HCT116 (cell line): ENCODE results near the gene TCEAL5. TPM values are rescaled to one million over a fixed set of nuclear protein-coding genes. Genes with fewer than 3 reads are reported as not detected.

Source experiments
- ATAC-seq: fragments of 200-7000 bp; cut with Tn5 transposase; 2 replicates; pipeline ENCODE4 v1.9.1; 2020; ENCODE audit warnings: mild to moderate bottlenecking, moderate library complexity
- BruUV-seq: library from RNA; stranded (reverse); fragments of 400-500 nt; replicated peaks from 2 replicates; lab custom pipeline; 2021; lab: Mats Ljungman, UMichigan
- CTCF ChIA-PET: fragments of 300-600 bp; sonication (Branson Sonifier 250); formaldehyde crosslinking; loops from one replicate; lab custom pipeline; 2021; ENCODE audit warnings: antibody characterized with exemption; lab: Charles Lee
- POLR2A ChIA-PET: fragments of 300-600, 350-600 bp; sonication (Branson Sonifier 250); formaldehyde crosslinking; loops from one replicate; lab custom pipeline; 2021; ENCODE audit warnings: antibody characterized with exemption; lab: Charles Lee
- RAD21 ChIA-PET, 2 experiments: fragments of 300-600 bp; sonication (Branson Sonifier 250); formaldehyde crosslinking; loops; one replicate each; lab custom pipeline; 2023; ENCODE audit warnings: low total read pairs in 2 of 2; ENCODE audit not compliant: uncharacterized antibody in 2 of 2, unreplicated experiment in 2 of 2, low non-redundant PET in 1 of 2; lab: Charles Lee
- DNase-seq: peaks from one replicate; pipeline ENCODE4 v3.0.0-alpha.2; 2010; ENCODE audit warnings: low read depth, low spot score
- H2AFZ ChIP-seq: fragments of 200-600 bp; shearing (Covaris generic), sonication (generic); 2 replicates; pipeline ENCODE4 v1.6.1; 2017; ENCODE audit warnings: low read depth, mixed run types, mixed read lengths, antibody characterized with exemption, low read length; ENCODE audit not compliant: poor library complexity, severe bottlenecking
- H3K27ac ChIP-seq: 2 replicates; pipeline ENCODE4 v1.5.1; 2012; ENCODE audit warnings: low read depth, low read length
- H3K27me3 ChIP-seq: fragments of 200-600 bp; sonication (generic); 2 replicates; pipeline ENCODE4 v1.6.1; 2016; ENCODE audit warnings: mixed run types, low read length, mixed read lengths; ENCODE audit not compliant: insufficient read depth
- H3K36me3 ChIP-seq, 2 experiments: fragments of 200-500 bp in 1 of 2; fragments of 200-600 bp in 1 of 2; sonication (Bioruptor generic) in 1 of 2; sonication (generic) in 1 of 2; 2 replicates each; pipeline versions ENCODE4 v1.5.1 to v1.6.1; 2014 to 2016; ENCODE audit warnings: low read length in 2 of 2, inconsistent platforms in 1 of 2, mixed read lengths in 1 of 2, mixed run types in 1 of 2; ENCODE audit not compliant: insufficient read depth in 2 of 2, control insufficient read depth in 1 of 2
- H3K4me1 ChIP-seq, 2 experiments: fragments of 200-600 bp in 1 of 2; sonication (generic) in 1 of 2; 2 replicates each; pipeline versions ENCODE4 v1.5.1 to v1.6.1; 2012 to 2017; ENCODE audit warnings: low read length in 2 of 2, inconsistent platforms in 1 of 2, mild to moderate bottlenecking in 1 of 2, mixed read lengths in 1 of 2, mixed run types in 1 of 2, moderate library complexity in 1 of 2; ENCODE audit not compliant: insufficient read depth in 2 of 2, control insufficient read depth in 1 of 2
- H3K4me2 ChIP-seq: fragments of 200-600 bp; sonication (generic); 2 replicates; pipeline ENCODE4 v1.6.1; 2017; ENCODE audit warnings: mixed run types, low read length, mixed read lengths
- H3K4me3 ChIP-seq, 2 experiments: fragments of 200-600 bp in 1 of 2; sonication (generic) in 1 of 2; replicated peaks in 1 of 2; 2 replicates each; pipeline ENCODE4 v1.5.1; 2011 to 2016; ENCODE audit warnings: low read length in 2 of 2, control low read depth in 1 of 2, low read depth in 1 of 2, mild to moderate bottlenecking in 1 of 2, mixed read lengths in 1 of 2, mixed run types in 1 of 2
- H3K79me2 ChIP-seq: fragments of 200-600 bp; sonication (generic); 2 replicates; pipeline ENCODE4 v1.6.1; 2017; ENCODE audit warnings: mild to moderate bottlenecking, mixed run types, low read length, moderate library complexity, mixed read lengths; ENCODE audit not compliant: insufficient read depth
- H3K9ac ChIP-seq: fragments of 200-600 bp; sonication (generic); 2 replicates; pipeline ENCODE4 v1.6.1; 2016; ENCODE audit warnings: low read length, mixed read lengths
- H3K9me2 ChIP-seq: fragments of 200-600 bp; sonication (generic), shearing (Covaris generic); 2 replicates; pipeline ENCODE4 v1.6.1; 2017; ENCODE audit warnings: mixed run types, mild to moderate bottlenecking, moderate library complexity; ENCODE audit not compliant: insufficient read depth
- H3K9me3 ChIP-seq, 2 experiments: fragments of 200-500 bp in 1 of 2; fragments of 200-600 bp in 1 of 2; sonication (Bioruptor generic) in 1 of 2; sonication (generic) in 1 of 2; 2 replicates each; pipeline ENCODE4 v1.6.1; 2014 to 2017; ENCODE audit warnings: low read length in 2 of 2, mixed read lengths in 2 of 2, inconsistent platforms in 1 of 2, low read depth in 1 of 2, mild to moderate bottlenecking in 1 of 2, mixed run types in 1 of 2, moderate library complexity in 1 of 2; ENCODE audit not compliant: control insufficient read depth in 1 of 2, insufficient read depth in 1 of 2
- H4K20me1 ChIP-seq: fragments of 200-600 bp; sonication (generic), shearing (Covaris generic); 2 replicates; pipeline ENCODE4 v1.6.1; 2017; ENCODE audit warnings: mixed run types, mild to moderate bottlenecking, moderate library complexity; ENCODE audit not compliant: insufficient read depth
- ATF3 ChIP-seq: IDR thresholded peaks from 2 replicates; pipeline ENCODE4 v1.6.1; 2012
- CEBPB ChIP-seq: IDR thresholded peaks from 2 replicates; pipeline ENCODE4 v1.6.1; 2012; ENCODE audit warnings: low read depth
- EGR1 ChIP-seq: IDR thresholded peaks from 2 replicates; pipeline ENCODE4 v1.6.1; 2012; ENCODE audit warnings: low read depth
- ELF1 ChIP-seq: IDR thresholded peaks from 2 replicates; pipeline ENCODE4 v1.6.1; 2012; ENCODE audit warnings: low read depth, borderline replicate concordance
- EZH2phosphoT487 ChIP-seq: fragments of 200-600 bp; IDR thresholded peaks from 2 replicates; pipeline ENCODE4 v1.6.1; 2018; ENCODE audit warnings: antibody characterized with exemption, borderline replicate concordance
- FOSL1 ChIP-seq: IDR thresholded peaks from 2 replicates; pipeline ENCODE4 v1.6.1; 2012; ENCODE audit warnings: low read depth
- JUND ChIP-seq: IDR thresholded peaks from 2 replicates; pipeline ENCODE4 v1.6.1; 2012
- MAX ChIP-seq: IDR thresholded peaks from 2 replicates; pipeline ENCODE4 v1.6.1; 2012
- POLR2A ChIP-seq: IDR thresholded peaks from 2 replicates; pipeline ENCODE4 v1.7.0; 2011; ENCODE audit warnings: borderline replicate concordance; ENCODE audit not compliant: insufficient read depth, insufficient read length; ENCODE audit errors: extremely low read depth
- SRF ChIP-seq: IDR thresholded peaks from 2 replicates; pipeline ENCODE4 v1.6.1; 2012; ENCODE audit warnings: low read depth
- ZNF274 ChIP-seq: fragments of 200-500 bp; sonication (Bioruptor generic); IDR thresholded peaks from 2 replicates; pipeline ENCODE4 v1.6.1; 2014; ENCODE audit warnings: mild to moderate bottlenecking, low read depth, low read length, inconsistent platforms
- intact Hi-C: fragments of 100-400 bp; cut with micrococcal nuclease; formaldehyde crosslinking; loops from 2 replicates; pipeline ENCODE4 v1.10.0; 2022
- total RNA-seq: library from RNA; stranded (reverse); gene quantifications from one replicate; pipeline ENCODE4 v1.2.1, GENCODE V29; 2021; ENCODE audit not compliant: unreplicated experiment
- TF ChIP-seq, protein P1 (sequence below), 3 experiments: fragments of 200-600 bp in 1 of 3; sonication (generic) in 1 of 3; IDR thresholded peaks in 2 of 3; conservative IDR thresholded peaks in 1 of 3; 2 replicates each; pipeline ENCODE4 v1.5.1; 2012 to 2017; ENCODE audit warnings: low read depth in 2 of 3, low read length in 2 of 3, antibody characterized with exemption in 1 of 3, borderline replicate concordance in 1 of 3, control low read depth in 1 of 3, mild to moderate bottlenecking in 1 of 3, mixed read lengths in 1 of 3, mixed run types in 1 of 3, moderate library complexity in 1 of 3; ENCODE audit not compliant: insufficient read depth in 1 of 3
- TF ChIP-seq, protein P2 (sequence below): IDR thresholded peaks from 2 replicates; pipeline ENCODE4 v1.6.1; 2011; ENCODE audit warnings: mild to moderate bottlenecking, low read length, moderate library complexity; ENCODE audit not compliant: insufficient replicate concordance; ENCODE audit errors: extremely low read depth

The TCEAL5 gene
- total RNA-seq, 1 experiment from 2014 or later = not detected

- intact Hi-C loops = no loop called here
- POLR2A ChIA-PET = no interaction called here
- Histone ChIP-seq H3K4me1 (peaks cover 0 to 15% of the 10 kb centered on the region in 2 experiments; a peak in 2 of 4 replicates), H2AFZ (no peak overlapping the region), H3K36me3 (no peaks in the 10 kb centered on the region), H4K20me1 (no peaks in the 10 kb centered on the region), H3K27ac (no peak overlapping the region), H3K9me3 (no peaks in the 10 kb centered on the region), H3K27me3 (no peaks in the 10 kb centered on the region), H3K9ac (no peak overlapping the region), H3K4me3 (no peak overlapping the region), H3K4me2 (no peak overlapping the region), H3K9me2 (no peaks in the 10 kb centered on the region), H3K79me2 (peaks cover 19% of the 10 kb centered on the region)
- no peak for DNase-seq
- TF ChIP-seq EGR1 = no peak
- TF ChIP-seq CEBPB = no peak
- no peak for TF ChIP-seq POLR2A
- TF ChIP-seq MAX = no peak
- no peak for TF ChIP-seq ATF3
- TF ChIP-seq ZNF274 = no peak
- TF ChIP-seq, protein P1, sequence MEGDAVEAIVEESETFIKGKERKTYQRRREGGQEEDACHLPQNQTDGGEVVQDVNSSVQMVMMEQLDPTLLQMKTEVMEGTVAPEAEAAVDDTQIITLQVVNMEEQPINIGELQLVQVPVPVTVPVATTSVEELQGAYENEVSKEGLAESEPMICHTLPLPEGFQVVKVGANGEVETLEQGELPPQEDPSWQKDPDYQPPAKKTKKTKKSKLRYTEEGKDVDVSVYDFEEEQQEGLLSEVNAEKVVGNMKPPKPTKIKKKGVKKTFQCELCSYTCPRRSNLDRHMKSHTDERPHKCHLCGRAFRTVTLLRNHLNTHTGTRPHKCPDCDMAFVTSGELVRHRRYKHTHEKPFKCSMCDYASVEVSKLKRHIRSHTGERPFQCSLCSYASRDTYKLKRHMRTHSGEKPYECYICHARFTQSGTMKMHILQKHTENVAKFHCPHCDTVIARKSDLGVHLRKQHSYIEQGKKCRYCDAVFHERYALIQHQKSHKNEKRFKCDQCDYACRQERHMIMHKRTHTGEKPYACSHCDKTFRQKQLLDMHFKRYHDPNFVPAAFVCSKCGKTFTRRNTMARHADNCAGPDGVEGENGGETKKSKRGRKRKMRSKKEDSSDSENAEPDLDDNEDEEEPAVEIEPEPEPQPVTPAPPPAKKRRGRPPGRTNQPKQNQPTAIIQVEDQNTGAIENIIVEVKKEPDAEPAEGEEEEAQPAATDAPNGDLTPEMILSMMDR (IDR thresholded peaks at IDR 0.05 in 2 of 3, conservative IDR thresholded peaks at IDR 0.05 in 1 of 3; ENCODE audit: borderline replicate concordance in 1 of 3, insufficient read depth in 1 of 3, low read depth in 2 of 3, low read length in 2 of 3) = no peak
- no peak for TF ChIP-seq EZH2phosphoT487
- TF ChIP-seq, protein P2, sequence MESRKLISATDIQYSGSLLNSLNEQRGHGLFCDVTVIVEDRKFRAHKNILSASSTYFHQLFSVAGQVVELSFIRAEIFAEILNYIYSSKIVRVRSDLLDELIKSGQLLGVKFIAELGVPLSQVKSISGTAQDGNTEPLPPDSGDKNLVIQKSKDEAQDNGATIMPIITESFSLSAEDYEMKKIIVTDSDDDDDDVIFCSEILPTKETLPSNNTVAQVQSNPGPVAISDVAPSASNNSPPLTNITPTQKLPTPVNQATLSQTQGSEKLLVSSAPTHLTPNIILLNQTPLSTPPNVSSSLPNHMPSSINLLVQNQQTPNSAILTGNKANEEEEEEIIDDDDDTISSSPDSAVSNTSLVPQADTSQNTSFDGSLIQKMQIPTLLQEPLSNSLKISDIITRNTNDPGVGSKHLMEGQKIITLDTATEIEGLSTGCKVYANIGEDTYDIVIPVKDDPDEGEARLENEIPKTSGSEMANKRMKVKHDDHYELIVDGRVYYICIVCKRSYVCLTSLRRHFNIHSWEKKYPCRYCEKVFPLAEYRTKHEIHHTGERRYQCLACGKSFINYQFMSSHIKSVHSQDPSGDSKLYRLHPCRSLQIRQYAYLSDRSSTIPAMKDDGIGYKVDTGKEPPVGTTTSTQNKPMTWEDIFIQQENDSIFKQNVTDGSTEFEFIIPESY = no peak
- TF ChIP-seq ELF1 = no peak
- TF ChIP-seq SRF = no peak
- no peak for TF ChIP-seq JUND
- TF ChIP-seq FOSL1 = no peak
- no peak for ATAC-seq
- CTCF ChIA-PET = no interaction called here
- RAD21 ChIA-PET = no interaction called here
- BruUV-seq = no TSS peak
Measured at GRCh38 chrX:103256651-103257050, 19.9 kb downstream of the TCEAL5 start.
